IPS DF 19.7 (cell line): Measurements from ENCODE around the gene FHL5.
"Not testable (repeated sequence)": the region's sequence is repeated elsewhere in the genome, so short reads cannot be mapped to it uniquely, and the experiment has no call there.

Source experiments
- DNase-seq: peaks from one replicate; pipeline ENCODE4 v3.0.0-alpha.2; 2013; ENCODE audit warnings: low read depth, low spot score

The FHL5 gene

GRCh38 chr6:96610019-96610418 is 47.1 kb downstream of the FHL5 start:
- no peak for DNase-seq

DNA sequence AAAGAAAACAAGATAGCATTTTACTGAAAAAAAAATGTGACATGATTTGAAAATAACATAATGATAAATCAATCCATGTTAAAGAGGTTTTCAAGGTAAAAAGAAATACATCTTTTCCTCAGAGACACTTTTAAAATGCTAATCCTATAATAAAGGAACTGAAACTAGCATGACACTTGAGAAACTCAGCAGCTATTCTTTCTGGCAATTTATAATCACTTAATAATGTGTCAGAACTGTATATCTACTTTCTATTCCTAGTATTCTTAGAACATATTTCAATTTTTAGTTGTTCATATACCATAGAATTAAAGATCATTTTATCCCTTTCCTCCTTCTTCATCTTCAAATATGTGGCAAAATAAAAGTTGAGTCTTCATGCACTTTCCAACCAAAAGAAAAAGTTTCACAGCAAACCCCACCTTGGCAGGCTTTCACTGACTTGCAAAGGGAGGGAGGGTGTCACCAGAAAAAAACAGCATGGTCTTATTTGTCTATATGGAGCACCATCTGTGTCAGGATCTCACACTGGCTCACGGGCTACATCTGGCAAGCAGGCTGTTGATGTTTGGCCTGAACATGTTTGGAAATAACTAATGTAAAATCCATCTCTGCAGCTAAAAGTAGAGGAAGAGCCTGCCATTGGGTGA is 48.5 kb downstream of the FHL5 start:
- DNase-seq: no peak

DNA sequence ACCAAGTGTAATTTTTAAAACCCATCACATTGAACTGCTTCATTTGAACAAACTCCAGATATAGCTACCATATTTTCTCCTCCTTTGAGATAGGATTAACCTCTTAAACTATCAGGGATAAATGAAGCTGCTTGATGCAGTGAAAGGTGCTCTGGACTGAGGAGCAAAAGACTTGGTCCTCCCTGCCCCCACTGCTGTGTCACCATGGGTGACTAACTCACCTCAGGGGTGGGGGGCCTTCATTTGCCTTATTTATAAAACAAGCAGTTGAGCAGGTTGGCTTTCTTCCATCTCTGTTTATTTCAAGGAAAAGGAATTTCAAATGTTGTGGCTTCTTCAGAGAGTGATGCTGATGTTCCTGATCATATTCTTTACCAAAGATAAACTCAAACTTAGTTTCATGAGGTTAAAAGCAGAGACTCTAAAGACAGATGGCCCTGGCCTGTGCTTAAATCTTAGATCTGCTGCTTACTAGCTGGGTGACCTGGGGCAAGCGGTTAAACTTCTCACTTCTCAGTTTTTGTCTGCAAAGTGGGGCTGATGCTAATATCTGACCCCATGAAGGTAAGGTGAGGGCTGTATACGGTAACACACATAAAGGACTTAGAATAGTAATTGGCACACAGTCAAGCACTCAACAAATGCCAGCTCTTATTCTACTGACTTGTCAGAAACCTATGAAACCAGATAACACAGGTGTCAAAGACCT is 50.5 kb downstream of the FHL5 start:
- no peak for DNase-seq

GRCh38 chr6:96620851-96621250 is 57.9 kb downstream of the FHL5 start:
- no peak for DNase-seq

- no peak for DNase-seq
Measured at GRCh38 chr6:96621983-96622382, 59.1 kb downstream of the FHL5 start.

DNA sequence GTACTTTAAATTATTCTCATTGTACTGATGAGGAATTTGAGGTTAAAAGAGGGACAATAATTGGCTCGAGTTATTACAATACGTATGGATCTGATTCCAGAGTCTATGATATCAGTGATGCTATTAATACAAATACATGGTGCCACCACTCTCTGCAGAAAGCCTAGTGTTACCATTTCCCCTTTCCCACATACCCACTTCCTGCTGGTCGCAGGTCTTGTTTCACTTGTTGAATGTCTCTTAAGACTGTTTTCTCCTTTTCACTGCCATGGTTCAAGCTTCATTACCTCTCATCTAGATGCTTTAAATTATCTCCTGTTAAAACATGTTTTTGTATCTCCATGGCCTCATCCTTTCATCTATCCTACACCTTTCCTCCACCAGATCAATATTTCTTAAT is 62.0 kb downstream of the FHL5 start:
- DNase-seq: no peak

DNA sequence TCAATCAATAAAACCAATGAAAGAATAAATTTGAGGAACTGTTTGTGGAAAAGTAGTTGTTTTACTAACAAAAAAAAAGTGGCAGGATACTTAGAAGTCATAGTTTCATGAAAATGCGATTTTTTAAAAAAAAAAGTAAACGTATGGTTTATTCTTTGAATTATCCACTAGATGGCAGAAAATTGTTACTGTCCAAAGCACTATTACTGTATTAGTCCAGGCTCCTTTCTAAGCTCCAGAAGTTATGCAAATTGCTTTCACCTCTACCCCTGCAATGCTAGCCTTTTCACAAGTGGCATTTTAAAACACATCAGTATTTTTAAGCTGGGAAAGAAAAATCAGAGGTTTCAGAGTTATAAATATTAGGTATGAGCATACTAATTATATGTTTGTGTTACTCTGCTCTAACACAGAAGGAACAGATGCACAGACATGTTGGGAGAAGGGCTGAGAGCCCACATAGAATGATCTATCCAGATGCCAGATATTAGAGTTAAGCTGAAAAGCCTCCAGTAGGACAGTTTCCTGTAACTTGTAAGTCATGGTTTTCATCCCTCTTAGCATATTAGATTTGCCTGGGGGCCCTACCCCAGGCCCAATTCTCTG is 63.9 kb downstream of the FHL5 start:
- DNase-seq: no peak

DNA sequence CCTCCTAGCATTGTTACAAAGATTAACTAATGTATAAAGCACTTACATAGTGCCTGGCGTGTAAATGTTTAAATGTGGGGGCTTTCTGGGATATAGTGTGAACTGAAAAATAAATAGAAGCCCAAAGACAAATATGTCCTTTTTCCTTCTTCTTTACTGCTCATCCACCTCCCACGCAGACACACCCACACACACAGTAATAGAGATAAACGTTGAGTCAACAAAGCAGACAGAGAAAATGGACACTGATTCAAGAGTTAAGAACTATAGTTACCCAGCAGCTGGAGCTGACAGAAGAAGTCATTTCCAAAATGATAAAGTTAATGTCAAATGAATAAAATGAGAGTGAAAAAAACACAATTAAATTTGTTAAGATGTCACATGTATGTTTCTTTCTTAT is 68.3 kb downstream of the FHL5 start:
- no peak for DNase-seq

DNA sequence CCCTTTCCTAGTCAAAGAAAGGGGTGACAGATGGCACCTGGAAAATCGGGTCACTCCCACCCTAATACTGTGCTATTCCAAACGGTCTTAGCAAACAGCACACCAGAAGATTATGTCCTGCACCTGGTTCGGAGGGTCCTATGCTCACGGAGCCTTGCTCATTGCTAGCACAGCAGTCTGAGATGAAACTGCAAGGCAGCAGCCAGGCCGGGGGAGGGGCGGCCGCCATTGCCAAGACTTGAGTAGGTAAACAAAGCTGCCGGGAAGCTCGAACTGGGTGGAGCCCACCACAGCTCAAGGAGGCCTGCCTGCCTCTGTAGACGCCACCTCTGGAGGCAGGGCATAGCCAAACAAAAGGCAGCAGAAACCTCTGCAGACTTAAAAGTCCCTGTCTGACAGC is 75.1 kb downstream of the FHL5 start:
- DNase-seq: not testable (repeated sequence)

GRCh38 chr6:96645106-96645505 is 82.2 kb downstream of the FHL5 start:
- no peak for DNase-seq

- no peak for DNase-seq
Measured at GRCh38 chr6:96649926-96650325, 87.0 kb downstream of the FHL5 start.

GRCh38 chr6:96651816-96652215 is 88.9 kb downstream of the FHL5 start:
- DNase-seq: no peak

DNA sequence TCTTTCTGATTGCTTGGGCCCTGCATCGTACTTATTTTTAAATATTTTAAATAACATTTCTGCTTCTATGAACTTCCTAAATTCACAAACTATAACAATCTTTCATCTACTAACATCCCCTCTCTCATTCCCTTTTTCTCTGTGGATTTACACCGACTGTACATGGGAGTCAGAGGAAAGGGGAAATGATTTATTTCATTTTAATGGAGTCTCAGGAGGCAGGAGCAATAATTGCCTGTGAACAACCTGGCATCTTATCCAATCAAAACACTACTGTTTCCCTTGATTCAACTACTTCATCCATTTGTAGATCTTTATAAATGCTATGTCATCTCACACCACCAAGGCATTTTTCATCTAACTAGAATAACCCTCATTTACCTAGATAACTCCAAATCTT is 89.6 kb downstream of the FHL5 start:
- DNase-seq: no peak

DNA sequence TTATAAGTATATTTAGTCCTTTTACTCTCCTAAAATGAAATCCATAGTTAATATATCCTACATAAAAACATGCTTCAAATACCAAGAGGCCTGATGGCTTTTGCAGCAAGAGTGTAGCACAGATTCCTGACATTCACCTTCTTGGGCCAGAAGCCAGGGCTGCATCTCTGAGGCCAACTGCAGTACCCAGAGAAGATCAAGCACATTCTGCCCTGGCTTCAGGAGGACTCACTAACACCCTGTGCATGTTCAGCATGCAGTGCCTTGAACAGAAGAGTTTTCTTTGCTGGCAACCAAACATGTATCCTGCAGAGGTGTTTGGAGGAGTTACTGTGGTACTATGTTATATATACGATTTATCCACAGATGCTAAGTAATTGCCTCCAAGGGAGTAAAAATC is 90.3 kb downstream of the FHL5 start:
- DNase-seq: no peak

GRCh38 chr6:96656567-96656966 is 93.6 kb downstream of the FHL5 start:
- no peak for DNase-seq

GRCh38 chr6:96657344-96657743 is 94.4 kb downstream of the FHL5 start:
- DNase-seq: no peak

- DNase-seq: no peak
Measured at GRCh38 chr6:96659084-96659845, 96.3 kb downstream of the FHL5 start.
